A673 (cell line): Measurements from ENCODE around the gene SMPDL3B. TPM values are rescaled to one million over a fixed set of nuclear protein-coding genes. Genes with fewer than 3 reads are reported as not detected.

Source experiments
- BruUV-seq: library from RNA; stranded (reverse); fragments of 400-500 nt; replicated peaks from 2 replicates; lab custom pipeline; 2021; lab: Mats Ljungman, UMichigan
- CTCF ChIA-PET: fragments of 300-600 bp; sonication (Branson Sonifier 250); formaldehyde crosslinking; loops from one replicate; lab custom pipeline; 2022; ENCODE audit warnings: antibody characterized with exemption; lab: Charles Lee
- POLR2A ChIA-PET: fragments of 300-600 bp; sonication (Branson Sonifier 250); formaldehyde crosslinking; loops from one replicate; lab custom pipeline; 2022; ENCODE audit warnings: antibody characterized with exemption; ENCODE audit not compliant: low non-redundant PET; lab: Charles Lee
- DNase-seq: peaks from one replicate; pipeline ENCODE4 v3.0.0-alpha.2; 2015; ENCODE audit warnings: low spot score
- H3K27ac ChIP-seq: fragments of 200-600 bp; sonication (generic); 2 replicates; pipeline ENCODE4 v1.5.1; 2016; ENCODE audit warnings: mixed run types, low read depth, mild to moderate bottlenecking, mixed read lengths, antibody characterized with exemption, low read length; ENCODE audit not compliant: poor library complexity, severe bottlenecking
- H3K27me3 ChIP-seq: fragments of 200-600 bp; sonication (generic); replicated peaks from 2 replicates; pipeline ENCODE4 v1.6.1; 2017; ENCODE audit warnings: mixed run types, low read depth, mild to moderate bottlenecking, mixed read lengths, antibody characterized with exemption, low read length; ENCODE audit not compliant: insufficient read depth, poor library complexity
- H3K36me3 ChIP-seq: fragments of 200-600 bp; sonication (generic); 2 replicates; pipeline ENCODE4 v1.6.1; 2016; ENCODE audit warnings: mixed run types, mild to moderate bottlenecking, mixed read lengths, antibody characterized with exemption, low read length; ENCODE audit not compliant: insufficient read depth, poor library complexity, severe bottlenecking
- H3K4me1 ChIP-seq: fragments of 200-600 bp; sonication (generic); 2 replicates; pipeline ENCODE4 v1.6.1; 2017; ENCODE audit warnings: mixed run types, mild to moderate bottlenecking, mixed read lengths, antibody characterized with exemption, low read length; ENCODE audit not compliant: insufficient read depth, poor library complexity, severe bottlenecking
- H3K4me3 ChIP-seq: fragments of 200-600 bp; sonication (generic); 2 replicates; pipeline ENCODE4 v1.5.1; 2016; ENCODE audit warnings: low read depth, mixed run types, mild to moderate bottlenecking, mixed read lengths, low read length; ENCODE audit not compliant: poor library complexity, severe bottlenecking
- H3K9me3 ChIP-seq: fragments of 200-600 bp; sonication (generic); 2 replicates; pipeline ENCODE4 v1.6.1; 2016; ENCODE audit warnings: mixed run types, low read depth, mild to moderate bottlenecking, mixed read lengths, antibody characterized with exemption, low read length; ENCODE audit not compliant: poor library complexity, severe bottlenecking
- CTCF ChIP-seq: fragments of 300-800, 200-600 bp; sonication (generic); conservative IDR thresholded peaks from 2 replicates; pipeline ENCODE4 v1.5.1; 2017; ENCODE audit warnings: low read depth, mild to moderate bottlenecking, antibody characterized with exemption, low read length, moderate library complexity, mixed read lengths
- EZH2 ChIP-seq: fragments of 200-600 bp; sonication (generic); IDR thresholded peaks from 2 replicates; pipeline ENCODE4 v1.6.1; 2017; ENCODE audit warnings: borderline replicate concordance, low read depth, mild to moderate bottlenecking, mixed read lengths, antibody characterized with exemption, low read length; ENCODE audit not compliant: poor library complexity, severe bottlenecking
- intact Hi-C: fragments of 100-400 bp; cut with micrococcal nuclease; formaldehyde crosslinking; loops from one replicate; pipeline ENCODE4 v1.10.0; 2022; ENCODE audit not compliant: unreplicated experiment
- total RNA-seq: library from RNA; stranded (reverse); gene quantifications from 2 replicates; pipeline ENCODE4 v1.2.3, GENCODE V29; 2021

Gene SMPDL3B
- total RNA-seq, 1 experiment from 2014 or later, result 0.62 TPM

GRCh38 chr1:27949027-27949426 lies 14.2 kb downstream of the SMPDL3B start:
- BruUV-seq, result no TSS peak
- ChIA-PET CTCF (interaction anchor here (1.2 kb wide), 1 partner anchor 8 kb away, joined by 3 read pairs; no protein-coding TSS in a partner anchor), POLR2A (no interaction called here)
- Histone ChIP-seq H3K4me1 (no peaks in the 10 kb centered on the region), H3K9me3 (no peaks in the 10 kb centered on the region), H3K4me3 (no peak overlapping the region), H3K27me3 (no peaks in the 10 kb centered on the region), H3K27ac (no peak overlapping the region), H3K36me3 (no peaks in the 10 kb centered on the region)
- DNase-seq, result no peak
- intact Hi-C loops, result no loop called here
- TF ChIP-seq EZH2 (no peak), CTCF (no peak)

- H3K27me3 ChIP-seq, result no peaks in the 10 kb centered on the region
- POLR2A ChIA-PET, result no interaction called here
- BruUV-seq, result no TSS peak
These were observed 16.6 kb downstream of the SMPDL3B start for GRCh38 chr1:27951396-27951795.

GRCh38 chr1:27952147-27952546 lies 17.3 kb downstream of the SMPDL3B start:
- Histone ChIP-seq H3K4me3 (no peak overlapping the region), H3K9me3 (no peaks in the 10 kb centered on the region), H3K27me3 (no peaks in the 10 kb centered on the region), H3K36me3 (no peaks in the 10 kb centered on the region), H3K4me1 (no peaks in the 10 kb centered on the region), H3K27ac (no peak overlapping the region)
- ChIA-PET POLR2A (no interaction called here), CTCF (no interaction called here)
- no TSS peak for BruUV-seq
- TF ChIP-seq CTCF (no peak), EZH2 (no peak)
- no peak for DNase-seq
- intact Hi-C loops, result no loop called here

More at GRCh38 chr1:27951396-27951795, 16.6 kb downstream of the SMPDL3B start:
- H3K4me3 ChIP-seq, result no peak overlapping the region
- CTCF ChIA-PET, result no interaction called here
- H3K9me3 ChIP-seq, result no peaks in the 10 kb centered on the region
- TF ChIP-seq EZH2, result no peak
- no peak for TF ChIP-seq CTCF
- H3K27ac ChIP-seq, result no peak overlapping the region
- DNase-seq, result no peak
- no peaks in the 10 kb centered on the region for H3K4me1 ChIP-seq
- intact Hi-C loops, result no loop called here
- no peaks in the 10 kb centered on the region for H3K36me3 ChIP-seq
